Activated naive CD4-positive, alpha-beta T cell treated with anti-CD3 and anti-CD28 coated beads, Interleukin-2, amount 10 ng/mL, durations not matched to agents 7 days and 5 days (primary cell): ENCODE results near the gene TSPAN3.

Experiments used
- CTCF ChIA-PET: fragments of 350-600 bp; sonication (Branson Sonifier 250); formaldehyde crosslinking; loops from one replicate; lab custom pipeline; 2021; ENCODE audit warnings: antibody characterized with exemption; lab: Charles Lee
- DNase-seq: peaks from one replicate; pipeline ENCODE4 v3.0.0-alpha.2; 2020
- H3K27ac Mint-ChIP-seq: one replicate; pipeline ENCODE4 v1.8.0; 2021; ENCODE audit warnings: mild to moderate bottlenecking, moderate library complexity, mixed read lengths
- H3K27me3 Mint-ChIP-seq: one replicate; pipeline ENCODE4 v1.8.0; 2021; ENCODE audit warnings: mild to moderate bottlenecking, mixed read lengths
- H3K36me3 Mint-ChIP-seq: one replicate; pipeline ENCODE4 v1.8.0; 2021; ENCODE audit warnings: mixed read lengths
- H3K4me1 Mint-ChIP-seq: one replicate; pipeline ENCODE4 v1.8.0; 2021; ENCODE audit warnings: mixed read lengths
- H3K4me3 Mint-ChIP-seq: one replicate; pipeline ENCODE4 v1.8.0; 2021; ENCODE audit warnings: mild to moderate bottlenecking, moderate library complexity, mixed read lengths
- H3K9me3 Mint-ChIP-seq: one replicate; pipeline ENCODE4 v1.8.0; 2021; ENCODE audit warnings: mixed read lengths

TSPAN3 gene

GRCh38 chr15:77038312-77039216 lies 32.3 kb downstream of the TSPAN3 start:
- CTCF ChIA-PET, result no interaction called here
- H3K27ac Mint-ChIP-seq, result peak overlapping the region; percentile 74
- H3K27me3 Mint-ChIP-seq, result peaks cover 10% of the 10 kb centered on the region
- H3K4me3 Mint-ChIP-seq, result no peak overlapping the region
- peaks cover 3% of the 10 kb centered on the region for H3K4me1 Mint-ChIP-seq
- peaks cover 40% of the 10 kb centered on the region for H3K9me3 Mint-ChIP-seq
- peaks cover 79% of the 10 kb centered on the region for H3K36me3 Mint-ChIP-seq
- DNase-seq, result peak; percentile 17

GRCh38 chr15:77037388-77038209 lies 33.3 kb downstream of the TSPAN3 start:
- peak overlapping the region; percentile 23 for H3K4me3 Mint-ChIP-seq
- H3K27ac Mint-ChIP-seq, result peak overlapping the region; percentile 88

GRCh38 chr15:77036537-77037387 lies 34.1 kb downstream of the TSPAN3 start:
- H3K27me3 Mint-ChIP-seq, result peaks cover 10% of the 10 kb centered on the region
- CTCF ChIA-PET, result no interaction called here
- peak; percentile 16 for DNase-seq
- peaks cover 3% of the 10 kb centered on the region for H3K4me1 Mint-ChIP-seq
- peak overlapping the region; percentile 88 for H3K27ac Mint-ChIP-seq
- peak overlapping the region; percentile 23 for H3K4me3 Mint-ChIP-seq
- peaks cover 80% of the 10 kb centered on the region for H3K36me3 Mint-ChIP-seq
- peaks cover 36% of the 10 kb centered on the region for H3K9me3 Mint-ChIP-seq

More at GRCh38 chr15:77037388-77038209, 33.3 kb downstream of the TSPAN3 start:
- peaks cover 3% of the 10 kb centered on the region for H3K4me1 Mint-ChIP-seq
- CTCF ChIA-PET, result no interaction called here
- H3K9me3 Mint-ChIP-seq, result peaks cover 40% of the 10 kb centered on the region
- DNase-seq, result peak; percentile 19
- peaks cover 10% of the 10 kb centered on the region for H3K27me3 Mint-ChIP-seq
- peaks cover 78% of the 10 kb centered on the region for H3K36me3 Mint-ChIP-seq

- Mint-ChIP-seq H3K27me3 (peaks cover 10% of the 10 kb centered on the region), H3K4me3 (no peak overlapping the region), H3K36me3 (peaks cover 84% of the 10 kb centered on the region), H3K9me3 (peaks cover 34% of the 10 kb centered on the region), H3K27ac (peak overlapping the region; percentile 88), H3K4me1 (peaks cover 6% of the 10 kb centered on the region)
- peak; percentile 19 for DNase-seq
- CTCF ChIA-PET, result no interaction called here
These were observed 34.9 kb downstream of the TSPAN3 start for GRCh38 chr15:77035999-77036471.

- Mint-ChIP-seq H3K36me3 (peaks cover 80% of the 10 kb centered on the region), H3K9me3 (peaks cover 29% of the 10 kb centered on the region), H3K4me3 (no peak overlapping the region), H3K27me3 (peaks cover 10% of the 10 kb centered on the region), H3K27ac (peak overlapping the region; percentile 28), H3K4me1 (peaks cover 3% of the 10 kb centered on the region)
- CTCF ChIA-PET, result interaction anchor here (6.9 kb wide), 1 partner anchor 60 kb away, joined by 82 read pairs; no protein-coding TSS in a partner anchor
- no peak for DNase-seq
These were observed 35.3 kb downstream of the TSPAN3 start for GRCh38 chr15:77035584-77035983.

GRCh38 chr15:77034695-77035489 lies 36.0 kb downstream of the TSPAN3 start:
- DNase-seq, result peak; percentile 20

GRCh38 chr15:77033729-77034671 lies 36.9 kb downstream of the TSPAN3 start:
- H3K9me3 Mint-ChIP-seq, result peaks cover 29% of the 10 kb centered on the region
- H3K27ac Mint-ChIP-seq, result peak overlapping the region; percentile 60
- peaks cover 3% of the 10 kb centered on the region for H3K4me1 Mint-ChIP-seq
- no peak overlapping the region for H3K4me3 Mint-ChIP-seq
- peaks cover 10% of the 10 kb centered on the region for H3K27me3 Mint-ChIP-seq
- peak; percentile 20 for DNase-seq
- H3K36me3 Mint-ChIP-seq, result peaks cover 78% of the 10 kb centered on the region
- CTCF ChIA-PET, result interaction anchor here (6.9 kb wide), 1 partner anchor 59 kb away, joined by 82 read pairs; no protein-coding TSS in a partner anchor

More at GRCh38 chr15:77034695-77035489, 36.0 kb downstream of the TSPAN3 start:
- no peak overlapping the region for H3K27ac Mint-ChIP-seq
- peaks cover 29% of the 10 kb centered on the region for H3K9me3 Mint-ChIP-seq
- CTCF ChIA-PET, result interaction anchor here (6.9 kb wide), 1 partner anchor 60 kb away, joined by 82 read pairs; no protein-coding TSS in a partner anchor
- H3K4me1 Mint-ChIP-seq, result peaks cover 3% of the 10 kb centered on the region
- H3K4me3 Mint-ChIP-seq, result no peak overlapping the region
- peaks cover 10% of the 10 kb centered on the region for H3K27me3 Mint-ChIP-seq
- peaks cover 78% of the 10 kb centered on the region for H3K36me3 Mint-ChIP-seq

GRCh38 chr15:77033417-77033728 lies 37.5 kb downstream of the TSPAN3 start:
- peaks cover 75% of the 10 kb centered on the region for H3K36me3 Mint-ChIP-seq
- H3K27ac Mint-ChIP-seq, result no peak overlapping the region
- peaks cover 10% of the 10 kb centered on the region for H3K27me3 Mint-ChIP-seq
- H3K4me3 Mint-ChIP-seq, result no peak overlapping the region
- CTCF ChIA-PET, result interaction anchor here (6.9 kb wide), 1 partner anchor 58 kb away, joined by 82 read pairs; no protein-coding TSS in a partner anchor
- peaks cover 3% of the 10 kb centered on the region for H3K4me1 Mint-ChIP-seq
- peaks cover 26% of the 10 kb centered on the region for H3K9me3 Mint-ChIP-seq
- no peak for DNase-seq

- Mint-ChIP-seq H3K4me3 (no peak overlapping the region), H3K9me3 (peaks cover 23% of the 10 kb centered on the region), H3K4me1 (peaks cover 3% of the 10 kb centered on the region), H3K27me3 (peaks cover 10% of the 10 kb centered on the region), H3K27ac (no peak overlapping the region), H3K36me3 (peaks cover 73% of the 10 kb centered on the region)
- CTCF ChIA-PET, result interaction anchor here (2.1 to 6.9 kb wide), 2 partner anchors 44 to 58 kb away, joined by 9 to 82 read pairs; no protein-coding TSS in a partner anchor
- DNase-seq, result no peak
These were observed 38.1 kb downstream of the TSPAN3 start for GRCh38 chr15:77032647-77033416.

- CTCF ChIA-PET, result interaction anchor here (0.8 to 6.9 kb wide), 7 partner anchors 9 to 511 kb away, joined by 3 to 82 read pairs (median 3); no protein-coding TSS in a partner anchor
- Mint-ChIP-seq H3K4me3 (no peak overlapping the region), H3K36me3 (peaks cover 71% of the 10 kb centered on the region), H3K27ac (no peak overlapping the region), H3K4me1 (peaks cover 3% of the 10 kb centered on the region), H3K27me3 (peaks cover 3% of the 10 kb centered on the region), H3K9me3 (peaks cover 16% of the 10 kb centered on the region)
- DNase-seq, result peak; percentile 14
These were observed 38.8 kb downstream of the TSPAN3 start for GRCh38 chr15:77032052-77032646.
